ENCODE results near the gene GNPTG.

The GNPTG gene

DNA sequence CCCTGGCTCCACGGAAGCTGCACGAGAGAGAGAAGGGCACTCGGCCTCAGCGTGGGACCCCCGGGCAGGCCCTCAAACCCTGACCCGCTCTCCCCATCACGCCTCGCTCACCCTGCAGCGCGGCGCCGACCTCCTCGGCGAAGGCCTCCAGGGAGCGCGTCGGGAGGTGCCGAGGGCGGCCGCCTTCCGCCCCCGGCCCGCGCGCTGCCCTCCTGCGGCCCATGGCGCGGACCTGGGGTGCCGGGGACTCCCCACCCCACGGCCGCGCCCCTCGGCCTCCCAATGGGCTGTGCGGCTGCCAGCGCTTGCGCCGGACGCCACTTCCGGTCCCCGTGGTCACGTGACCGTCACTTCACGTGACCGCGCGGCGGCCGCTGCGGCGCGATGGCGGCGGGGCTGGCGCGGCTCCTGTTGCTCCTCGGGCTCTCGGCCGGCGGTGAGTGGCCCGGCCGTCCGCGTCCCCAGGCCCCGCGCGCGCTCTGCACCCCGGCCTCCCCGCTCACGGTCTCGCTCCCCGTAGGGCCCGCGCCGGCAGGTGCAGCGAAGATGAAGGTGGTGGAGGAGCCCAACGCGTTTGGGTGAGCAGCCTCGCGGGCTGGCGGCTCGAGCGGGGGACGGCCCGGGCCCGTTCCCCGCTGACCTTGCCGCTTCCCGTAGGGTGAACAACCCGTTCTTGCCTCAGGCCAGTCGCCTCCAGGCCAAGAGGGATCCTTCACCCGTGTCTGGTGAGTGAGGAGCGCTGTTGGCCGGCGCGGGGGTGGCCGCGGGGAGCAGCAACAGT lies at the start of gene GNPTG, which contains the start of gene TSR3:
Gene GNPTG, plus strand, starts transcription at position 350 of the 781 bp plus-strand sequence. Its CDS starts 35 bp downstream, at position 385.
Gene TSR3, minus strand, starts transcription at position 297 of the 781 bp plus-strand sequence. Its CDS starts 74 bp downstream, at position 223.
- DNase-seq: peak; percentile 90

DNA sequence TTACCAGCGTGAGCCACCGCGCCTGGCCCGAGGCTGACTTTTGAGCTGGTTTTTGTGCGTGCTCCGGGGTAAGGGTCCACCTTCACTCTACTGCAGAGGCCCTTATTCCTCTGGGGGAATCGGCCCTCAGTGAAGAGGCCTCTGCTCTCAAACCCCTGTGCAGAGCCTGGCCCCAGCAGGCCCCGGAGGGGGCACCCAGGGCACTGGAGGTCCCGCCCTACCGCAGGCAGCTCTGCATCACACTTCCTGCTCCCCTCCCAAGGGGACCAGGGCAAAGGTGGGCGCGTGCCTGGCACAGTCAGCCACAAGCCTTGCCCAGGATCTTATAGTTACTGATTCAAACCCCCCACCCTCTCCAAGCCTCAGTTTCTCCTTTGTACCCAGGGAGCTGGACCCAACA lies 45.9 kb upstream of the GNPTG start:
- no peak for DNase-seq

DNA sequence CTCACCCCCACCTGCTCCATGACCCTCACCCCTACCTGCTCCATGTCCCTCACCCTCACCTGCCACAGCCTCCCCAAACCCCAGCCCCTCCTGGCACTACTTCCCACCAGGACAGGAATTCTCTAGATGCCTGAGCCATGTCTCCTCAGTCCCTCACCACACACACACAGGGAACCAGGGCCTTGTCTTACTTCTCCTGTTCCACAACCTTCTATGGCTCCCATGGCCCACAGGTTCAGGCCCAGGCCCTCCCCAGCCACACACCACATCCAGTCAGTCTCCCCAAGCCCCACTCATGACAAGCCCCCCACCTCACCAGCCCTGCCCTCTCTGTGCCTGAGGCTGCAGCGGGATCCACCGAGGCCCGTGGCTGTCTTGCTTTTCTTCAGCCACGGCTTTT lies 45.4 kb upstream of the GNPTG start:
- DNase-seq: no peak

DNA sequence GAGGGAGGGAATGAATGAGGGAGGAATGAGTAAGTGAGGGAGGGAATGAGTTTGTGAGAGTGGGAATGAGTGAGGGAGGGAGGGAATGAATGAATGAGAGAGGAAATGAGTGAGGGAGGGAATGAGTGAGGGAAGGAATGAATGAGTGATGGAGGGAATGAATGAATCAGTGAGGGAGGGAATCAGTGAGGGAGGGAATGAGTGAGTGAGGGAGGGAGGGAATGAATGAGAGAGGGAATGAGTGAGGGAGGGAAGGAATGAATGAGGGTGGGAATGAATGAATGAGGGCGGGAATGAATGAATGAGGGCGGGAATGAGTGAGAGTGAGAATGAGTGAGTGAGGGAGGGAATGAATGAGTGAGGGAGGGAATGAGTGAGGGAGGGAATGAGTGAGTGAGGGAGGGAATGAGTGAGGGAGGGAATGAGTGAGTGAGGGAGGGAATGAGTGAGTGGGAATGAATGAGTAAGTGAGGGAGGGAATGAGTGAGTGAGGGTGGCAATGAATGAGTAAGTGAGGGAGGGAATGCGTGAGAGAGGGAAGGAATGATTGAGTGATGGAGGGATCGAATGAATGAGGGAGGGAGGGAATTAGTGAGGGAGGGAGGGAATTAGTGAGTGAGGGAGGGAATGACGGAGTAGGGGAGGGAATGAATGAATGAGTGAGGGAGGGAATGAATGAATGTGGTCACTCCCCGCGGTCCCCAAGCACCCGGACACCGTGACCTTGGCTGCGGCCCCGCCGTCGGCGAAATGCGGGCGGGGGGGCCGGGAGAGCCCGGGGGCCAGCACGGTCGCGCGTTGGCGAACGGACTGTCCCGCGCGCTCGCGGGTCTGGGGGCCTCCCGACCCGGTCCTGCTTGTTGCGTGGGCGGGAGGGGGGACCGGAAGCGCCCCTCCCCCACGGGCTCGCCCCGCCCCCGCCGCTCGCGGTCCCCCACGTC lies 43.4 kb upstream of the GNPTG start:
- DNase-seq: no peak

DNA sequence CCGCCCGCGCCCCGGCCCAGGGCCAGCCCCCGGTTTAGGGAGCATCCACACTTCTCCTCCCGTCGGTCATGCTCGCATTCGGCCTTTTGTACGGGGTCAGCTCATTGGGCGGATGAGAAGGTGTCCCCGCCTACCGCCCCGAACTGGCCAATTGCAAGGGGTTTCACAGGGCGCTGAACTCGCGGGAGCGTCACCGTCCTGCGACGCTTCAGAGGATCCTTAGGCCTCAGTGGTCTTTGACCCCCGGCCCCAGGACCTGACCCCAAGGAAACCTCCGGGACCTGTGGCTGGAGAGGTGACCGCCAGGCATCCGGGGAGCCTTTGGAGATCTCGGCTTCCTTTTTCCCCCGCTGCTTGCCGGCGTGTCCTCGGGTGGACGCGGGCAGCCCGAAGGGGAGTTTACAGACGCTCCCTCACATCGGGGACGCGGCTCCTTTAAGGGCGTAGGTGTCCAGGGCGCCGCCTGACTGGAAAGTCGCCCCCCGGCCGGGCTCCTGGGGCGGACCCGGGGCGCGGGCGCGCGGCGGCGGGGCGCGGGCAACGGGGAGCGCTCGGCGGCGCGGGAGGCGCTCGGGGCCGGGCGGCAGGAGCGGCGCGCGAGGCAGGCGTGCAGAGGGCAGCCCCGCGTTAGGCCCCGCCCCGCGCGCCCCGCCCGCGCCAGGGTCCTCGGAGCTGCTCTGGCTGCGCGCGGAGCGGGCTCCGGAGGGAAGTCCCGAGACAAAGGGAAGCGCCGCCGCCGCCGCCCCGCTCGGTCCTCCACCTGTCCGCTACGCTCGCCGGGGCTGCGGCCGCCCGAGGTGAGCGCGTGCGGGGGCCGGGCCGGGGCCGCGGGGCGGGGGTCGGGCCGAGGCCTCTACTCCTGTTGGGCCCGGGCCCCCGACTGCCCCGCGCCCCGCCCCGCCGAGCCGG lies 42.5 kb upstream of the GNPTG start, which contains the start of gene UBE2I:
Gene UBE2I, plus strand, starts transcription at position 660 of the 909 bp plus-strand sequence. CDS start 4,395 bp downstream, outside the sequence.
- DNase-seq: peak; percentile 100

DNA sequence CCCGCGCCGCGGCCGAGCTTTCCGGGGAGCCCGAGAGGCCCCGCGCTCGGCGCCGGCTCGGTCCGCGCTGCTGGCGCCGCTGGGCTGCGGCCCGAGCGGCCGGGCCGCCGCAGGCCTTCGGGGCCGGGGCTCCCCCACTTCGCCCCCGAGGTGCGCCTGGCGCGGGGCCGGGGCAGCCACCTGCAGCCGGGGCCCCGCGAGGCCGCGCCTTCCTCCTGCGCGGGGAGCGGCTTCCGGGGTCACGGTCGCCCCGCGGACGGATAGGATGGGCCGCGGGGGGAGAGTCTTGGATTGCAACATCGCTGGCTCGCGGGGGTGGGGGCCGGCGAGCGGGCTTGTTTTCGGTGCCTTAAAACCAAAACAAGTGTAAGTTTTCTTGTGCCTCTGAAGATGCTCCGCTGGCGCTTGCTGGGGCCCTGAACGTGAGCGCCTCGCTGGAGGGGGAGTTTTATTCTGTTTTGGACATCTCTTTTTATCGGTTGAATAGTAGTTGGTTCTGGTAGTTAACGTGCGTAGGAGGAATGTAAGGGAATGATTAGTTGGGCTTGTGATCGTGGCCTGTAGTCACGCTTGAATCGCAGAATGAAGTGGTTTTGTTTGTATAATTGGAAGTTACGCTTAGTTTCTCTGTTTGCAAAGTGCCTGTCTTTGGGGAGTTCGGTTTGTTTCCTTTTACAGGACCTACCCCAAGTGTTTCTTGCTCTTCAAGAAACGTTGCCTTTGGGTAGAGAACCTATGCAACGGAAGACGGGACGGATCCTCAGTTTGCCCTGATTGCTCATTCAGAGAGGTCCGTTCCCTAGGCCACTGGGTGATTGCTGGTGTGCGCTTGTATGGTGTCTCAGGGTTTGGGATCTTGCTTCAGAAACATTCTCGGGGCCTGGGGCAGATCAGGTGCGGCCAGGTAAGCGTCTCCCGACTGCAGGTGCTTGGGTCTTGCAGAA lies 41.6 kb upstream of the GNPTG start:
- peak; percentile 70 for DNase-seq

DNA sequence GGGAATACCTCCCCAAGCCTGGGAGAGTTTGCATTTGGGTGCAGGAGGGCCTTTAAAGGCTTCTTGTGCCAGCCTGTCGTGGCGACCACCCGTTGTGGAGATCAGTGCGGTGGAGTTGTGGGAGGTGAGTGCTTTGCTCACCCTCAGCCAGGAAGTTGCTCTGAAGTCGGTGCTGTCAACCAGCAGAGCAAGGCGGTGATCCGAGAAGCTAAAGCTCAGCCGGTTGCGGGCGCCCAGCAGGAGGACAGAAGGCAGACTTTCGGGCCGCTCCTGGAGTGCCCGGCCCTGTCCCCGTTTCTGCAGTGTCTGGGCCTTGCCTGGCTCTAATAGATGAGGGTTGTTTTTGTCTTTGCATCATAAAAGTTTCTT lies 40.9 kb upstream of the GNPTG start:
- peak; percentile 44 for DNase-seq

DNA sequence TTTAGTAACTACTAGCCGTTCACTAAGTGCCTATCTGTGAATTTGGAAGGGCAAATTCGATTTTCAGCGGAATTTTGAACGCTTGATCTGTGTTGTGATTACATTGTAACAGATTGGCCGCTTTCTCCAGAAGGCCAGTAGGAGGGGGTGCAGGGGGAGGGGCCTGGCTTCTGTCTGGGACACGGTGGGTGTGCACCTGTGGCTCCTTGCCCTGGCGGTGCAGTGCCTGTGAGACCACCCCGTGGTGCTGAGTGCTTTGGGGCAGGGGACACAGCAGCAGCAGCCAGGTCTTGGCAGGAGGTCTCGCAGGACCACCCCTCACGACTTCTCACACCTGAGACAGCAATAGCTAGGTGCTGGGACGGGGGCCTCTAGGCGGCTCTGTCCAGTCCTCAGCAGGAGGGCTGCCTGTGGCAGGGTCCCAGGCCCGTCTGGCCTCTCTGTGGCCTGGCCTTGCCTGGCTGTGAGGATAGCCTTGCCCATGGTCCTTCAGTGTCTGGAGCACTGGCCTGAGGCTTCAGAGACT lies 40.5 kb upstream of the GNPTG start:
- DNase-seq: no peak

DNA sequence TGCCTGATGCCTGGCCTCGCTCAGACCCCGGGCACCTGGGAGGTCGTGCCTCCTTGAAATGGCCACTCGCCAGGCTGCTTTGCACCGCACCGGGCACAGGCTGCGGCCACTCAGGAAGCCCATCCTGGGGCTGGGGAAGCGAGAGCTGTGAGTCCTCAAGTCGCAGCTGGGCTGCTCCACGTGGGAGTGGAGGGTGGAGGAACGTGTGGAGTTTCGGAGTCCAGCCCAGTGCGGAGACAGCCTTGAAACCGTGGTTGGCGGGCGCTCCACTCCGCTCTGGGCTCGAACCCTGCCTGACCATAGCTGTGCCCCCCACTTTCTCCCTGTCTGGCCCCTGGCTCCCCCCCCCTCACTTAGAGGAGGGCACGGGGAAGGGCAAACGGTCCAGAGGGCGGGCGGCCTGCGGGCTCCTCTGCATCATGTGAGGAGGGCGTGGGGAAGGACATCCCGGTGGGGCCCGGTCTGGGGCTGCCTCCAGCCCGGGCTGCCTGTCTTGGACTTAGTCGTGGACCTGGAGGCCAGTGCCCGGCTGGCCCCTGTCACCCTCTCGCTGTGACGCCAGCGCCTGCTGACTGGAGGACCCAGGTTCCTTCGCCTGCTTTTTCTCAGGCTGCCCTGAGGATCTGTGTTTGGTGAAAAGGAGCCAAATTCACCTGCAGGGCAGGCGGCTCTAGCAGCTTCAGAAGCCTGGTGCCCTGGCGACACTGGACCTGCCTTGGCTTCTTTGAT lies 39.8 kb upstream of the GNPTG start:
- no peak for DNase-seq

DNA sequence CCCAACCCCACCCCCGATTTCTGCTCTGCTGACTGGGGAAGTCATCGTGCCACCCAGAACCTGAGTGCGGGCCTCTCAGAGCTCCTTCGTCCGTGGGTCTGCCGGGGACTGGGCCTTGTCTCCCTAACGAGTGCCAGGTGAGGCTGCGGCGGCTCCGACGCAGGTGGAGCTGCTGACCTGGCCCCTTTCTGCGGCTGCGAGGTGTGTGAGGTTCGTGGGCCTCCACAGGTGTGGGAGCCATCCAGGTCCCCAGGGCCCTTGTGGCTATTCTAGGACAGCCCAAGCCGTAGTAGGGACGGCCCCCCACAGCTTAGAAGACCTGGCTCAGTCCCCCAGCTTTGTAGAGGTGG lies 39.3 kb upstream of the GNPTG start:
- DNase-seq: no peak

DNA sequence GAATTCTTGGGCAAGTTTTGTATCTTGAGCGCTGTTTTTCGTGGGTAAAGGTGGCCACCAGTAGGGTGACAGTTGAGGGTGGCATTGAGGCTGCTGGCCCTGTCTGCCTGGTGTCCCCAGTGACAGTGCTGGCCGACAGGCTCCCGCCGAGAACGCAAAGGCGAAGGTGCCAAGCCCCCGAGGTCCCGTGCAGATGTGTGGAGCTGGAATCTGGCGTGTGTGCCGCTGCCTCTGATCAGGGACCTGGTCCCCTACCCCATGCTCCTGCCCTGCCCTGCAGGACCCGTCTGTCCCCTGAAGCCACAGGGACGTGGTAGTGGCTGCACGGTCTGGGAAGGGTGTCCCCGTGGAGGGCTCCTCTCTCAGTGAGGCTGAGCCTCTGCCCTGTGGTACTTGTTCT lies 38.8 kb upstream of the GNPTG start:
- DNase-seq: no peak

DNA sequence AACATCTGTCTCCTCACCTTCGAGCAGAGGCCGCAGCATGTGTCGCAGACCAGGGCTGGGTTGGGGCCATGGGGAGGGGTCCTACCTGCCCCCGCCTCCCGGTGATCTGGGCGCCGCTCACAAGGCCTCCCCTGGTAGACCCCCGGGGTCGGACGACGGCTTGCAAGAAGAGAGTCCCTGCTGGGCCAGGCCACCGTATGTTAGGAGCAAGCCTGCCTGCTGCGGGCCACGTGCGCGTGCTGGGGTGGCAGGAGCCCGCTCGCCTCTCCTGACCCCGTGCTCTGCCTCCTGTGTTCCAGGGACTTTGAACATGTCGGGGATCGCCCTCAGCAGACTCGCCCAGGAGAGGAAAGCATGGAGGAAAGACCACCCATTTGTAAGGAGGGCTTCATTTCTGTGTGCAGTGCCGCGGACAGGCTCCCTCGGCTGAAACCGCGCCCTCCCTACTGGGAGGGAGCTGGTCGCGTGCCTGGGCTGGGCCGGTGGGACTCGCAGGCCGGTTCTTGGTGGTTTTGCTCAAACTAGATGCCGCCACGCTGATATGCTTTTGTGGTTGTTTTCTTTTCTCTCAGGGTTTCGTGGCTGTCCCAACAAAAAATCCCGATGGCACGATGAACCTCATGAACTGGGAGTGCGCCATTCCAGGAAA lies 37.9 kb upstream of the GNPTG start:
- no peak for DNase-seq

DNA sequence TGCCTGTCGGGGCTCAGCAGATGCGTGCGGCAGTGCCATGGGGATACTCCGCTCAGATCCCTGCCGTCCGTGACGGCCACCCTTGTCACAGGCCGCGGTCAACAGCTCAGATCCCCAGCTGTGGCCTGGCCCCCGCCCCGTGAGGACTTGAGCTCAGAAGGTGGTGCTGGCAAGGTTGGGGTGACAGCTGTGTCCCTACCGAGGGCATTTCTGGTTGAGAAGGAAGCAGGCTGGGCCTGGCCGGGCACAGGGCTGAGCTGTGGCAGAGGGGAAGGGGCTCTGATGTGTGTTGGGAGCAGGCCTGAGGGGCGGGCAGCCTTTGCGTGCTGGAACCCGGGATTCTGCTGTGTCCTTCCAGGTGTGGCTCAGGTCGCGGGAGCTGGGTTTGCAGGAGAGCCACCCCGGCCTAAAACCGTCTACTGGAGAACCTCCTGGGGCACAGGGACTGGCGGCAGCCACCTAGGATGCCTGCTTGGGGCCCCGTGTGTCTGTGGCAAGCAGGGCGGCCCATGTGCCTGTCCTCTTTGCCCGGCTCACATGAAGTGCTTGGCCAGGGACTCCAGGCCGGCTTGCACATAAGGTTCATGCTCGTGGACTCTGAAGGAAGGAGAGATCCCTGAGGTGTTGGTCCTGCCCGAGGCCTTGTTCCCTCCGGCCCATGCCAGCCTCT lies 37.2 kb upstream of the GNPTG start:
- DNase-seq: no peak

DNA sequence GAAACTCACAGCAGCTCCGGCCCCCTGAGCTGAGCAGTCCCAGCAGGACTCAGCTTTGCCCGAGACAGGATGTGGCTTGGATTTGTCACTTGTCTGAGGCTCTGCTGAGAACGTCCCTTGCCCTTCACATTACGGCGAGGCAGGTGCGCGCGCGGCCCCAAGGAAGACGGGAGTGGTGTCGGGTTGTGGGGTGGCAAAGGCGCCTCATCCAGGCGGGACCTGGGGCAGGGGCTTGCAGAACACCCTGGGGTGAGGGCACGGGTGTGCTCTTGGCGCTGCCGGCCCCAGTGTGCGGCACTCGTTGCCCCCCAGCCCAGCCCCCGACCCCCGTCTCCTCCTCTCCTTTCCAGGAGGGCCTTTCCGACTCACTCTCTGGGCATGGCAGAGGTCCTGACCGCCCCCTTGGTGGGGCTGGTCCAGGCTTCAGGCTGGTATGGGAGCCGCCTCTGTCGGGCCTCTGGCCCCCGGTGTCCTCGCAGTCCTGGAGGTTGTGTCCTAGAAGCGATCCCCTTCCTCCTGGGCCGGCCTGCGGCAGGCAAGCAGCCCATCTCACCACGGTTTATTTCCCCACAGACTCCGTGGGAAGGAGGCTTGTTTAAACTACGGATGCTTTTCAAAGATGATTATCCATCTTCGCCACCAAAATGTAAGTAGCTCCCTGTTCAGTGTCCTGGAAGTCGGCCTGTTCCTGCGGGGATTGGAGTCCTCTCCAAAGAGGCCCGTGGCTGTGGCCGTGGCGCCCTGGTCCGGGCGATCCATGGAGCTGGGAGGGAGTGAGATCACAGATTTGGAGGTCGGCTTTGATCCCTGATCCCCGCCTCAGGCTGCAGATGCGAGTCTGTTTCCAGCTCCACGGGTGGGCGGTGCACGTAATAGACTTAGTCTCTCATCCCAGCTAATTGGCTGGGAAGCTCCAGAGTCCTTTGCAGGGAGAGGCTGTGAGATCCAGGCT lies 36.4 kb upstream of the GNPTG start:
- no peak for DNase-seq

DNA sequence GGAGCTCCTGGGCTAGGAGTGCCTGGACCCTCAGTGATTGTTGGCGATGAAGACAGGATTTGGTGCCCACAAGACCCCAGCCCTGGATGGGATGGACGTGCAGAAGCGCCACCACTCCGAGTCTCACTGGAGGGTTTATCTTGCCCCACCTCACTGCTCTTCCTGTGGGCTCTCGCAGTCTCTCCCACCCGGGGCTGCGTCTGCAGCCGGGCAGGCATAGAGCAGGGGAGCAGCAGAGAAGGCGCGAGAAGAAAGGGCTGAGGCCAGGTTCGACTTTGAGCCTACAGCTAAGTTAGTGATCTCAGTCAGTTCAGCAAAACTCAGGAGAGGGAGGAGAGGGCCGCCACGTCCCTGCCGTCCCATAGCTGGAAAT lies 35.7 kb upstream of the GNPTG start:
- DNase-seq: no peak

DNA sequence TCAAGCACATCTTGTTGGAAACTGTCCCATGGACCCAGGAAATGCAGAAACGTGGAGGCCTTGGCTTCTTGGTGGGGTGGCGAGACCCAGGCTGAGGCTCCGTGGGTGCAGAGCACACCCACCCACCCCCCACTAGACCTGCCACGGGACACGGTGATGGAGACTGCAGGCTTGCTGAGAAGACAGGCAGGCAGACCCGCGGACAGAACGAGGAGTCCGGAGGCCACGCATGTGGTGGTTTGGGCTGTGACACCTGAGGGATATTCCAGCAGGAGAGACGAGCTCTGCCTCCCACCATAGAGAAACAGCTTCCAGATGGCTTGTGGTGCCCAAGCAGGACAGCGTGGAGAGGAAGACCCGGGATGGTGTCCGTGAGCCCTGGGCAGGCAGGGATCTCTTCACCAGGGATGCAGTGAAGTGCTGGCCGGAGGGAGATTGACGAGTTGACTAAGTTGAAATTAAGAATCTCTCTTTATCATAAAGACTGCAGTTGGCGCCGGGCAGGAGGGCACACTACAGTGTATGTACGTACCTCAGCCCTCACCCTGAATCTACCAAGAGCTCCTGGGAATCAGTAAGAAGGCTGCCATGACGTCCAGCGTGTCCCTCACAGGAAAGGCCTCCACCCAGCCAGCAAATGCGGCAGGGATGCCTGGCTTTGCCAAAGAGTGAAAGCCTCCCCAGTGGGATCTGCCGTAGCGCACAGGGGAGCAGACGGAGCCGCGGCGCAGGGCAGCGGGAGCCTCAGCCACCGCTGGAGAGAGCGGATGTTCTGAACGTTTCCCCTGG lies 34.1 kb upstream of the GNPTG start:
- no peak for DNase-seq

DNA sequence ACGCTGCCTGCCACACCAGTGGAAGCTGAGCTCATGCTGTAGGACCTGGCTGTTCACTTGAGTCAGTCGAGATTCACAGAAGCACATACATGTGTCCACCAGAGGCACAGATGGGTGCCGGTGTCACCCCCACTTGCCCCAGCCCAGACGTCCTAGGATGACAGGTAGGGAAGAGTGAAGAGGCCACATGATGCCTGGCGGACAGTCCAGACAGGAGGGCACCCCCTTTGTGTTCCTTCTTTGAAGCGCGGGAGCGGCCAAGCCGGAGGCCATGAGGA lies 33.5 kb upstream of the GNPTG start:
- no peak for DNase-seq

DNA sequence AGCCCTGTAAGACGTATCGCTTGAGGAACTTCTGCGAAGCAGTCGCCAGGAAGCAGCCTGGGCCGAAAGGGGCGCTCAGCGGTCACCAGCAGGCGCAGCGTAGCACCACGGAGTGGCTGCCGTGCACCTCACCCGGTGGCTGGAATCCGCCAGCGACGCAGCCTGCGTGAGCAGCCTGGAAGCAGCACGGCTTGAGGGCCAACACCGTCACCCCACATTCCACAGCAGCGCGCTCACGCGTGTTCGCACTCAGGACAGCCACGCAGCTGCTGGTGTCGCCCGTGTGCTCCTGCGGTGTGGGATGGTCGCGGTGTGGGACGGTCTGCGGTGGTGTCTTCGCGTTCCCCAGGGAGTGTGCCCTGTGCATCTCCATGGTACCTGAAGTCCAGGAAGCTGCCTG lies 32.7 kb upstream of the GNPTG start:
- no peak for DNase-seq

All from CD4-positive, alpha-beta T cell treated with Interleukin-12 subunit alpha and Interleukin-12 subunit beta, for 1 hour (primary cell).